Cardiac fibroblast (primary cell): ENCODE results near the gene MAP3K14.

Experiments
- DNase-seq, 2 donors: peaks; one replicate each; pipeline versions ENCODE4 v3.0.0 to v3.0.0-alpha.2; 2010; ENCODE audit warnings: low read depth in 2 of 2
- H3K4me3 ChIP-seq, 2 donors: replicated peaks in 1 of 2; 1 replicate in 1 of 2; 2 replicates in 1 of 2; pipeline ENCODE4 v1.5.1; 2011; ENCODE audit warnings: low read depth in 2 of 2, low read length in 2 of 2, mild to moderate bottlenecking in 2 of 2, moderate library complexity in 1 of 2
- CTCF ChIP-seq: IDR thresholded peaks from one replicate; pipeline ENCODE4 v1.5.1; 2011; ENCODE audit warnings: low read depth, mild to moderate bottlenecking, low read length, inconsistent platforms

The MAP3K14 gene

GRCh38 chr17:45288825-45289224 is 28.0 kb downstream of the MAP3K14 start:
- DNase-seq, result no peak
- no peak overlapping the region for H3K4me3 ChIP-seq
- TF ChIP-seq CTCF, result no peak

GRCh38 chr17:45287526-45288500 is 29.0 kb downstream of the MAP3K14 start:
- DNase-seq, result no peak
- no peak for TF ChIP-seq CTCF
- H3K4me3 ChIP-seq, result no peak overlapping the region

- no peak for TF ChIP-seq CTCF
- H3K4me3 ChIP-seq, result no peak overlapping the region
- no peak for DNase-seq
These were observed 30.5 kb downstream of the MAP3K14 start for GRCh38 chr17:45286286-45286685.

GRCh38 chr17:45284176-45285140 is 32.4 kb downstream of the MAP3K14 start:
- no peak for DNase-seq
- peak; percentile 20 for TF ChIP-seq CTCF
- no peak overlapping the region for H3K4me3 ChIP-seq

GRCh38 chr17:45283711-45284110 is 33.1 kb downstream of the MAP3K14 start:
- TF ChIP-seq CTCF, result no peak
- DNase-seq, result no peak
- H3K4me3 ChIP-seq, result no peak overlapping the region

GRCh38 chr17:45282683-45283644 is 33.9 kb downstream of the MAP3K14 start:
- DNase-seq, result peak; percentile 51 to 78
- no peak overlapping the region for H3K4me3 ChIP-seq
- TF ChIP-seq CTCF, result no peak
